Heart left ventricle (tissue), 13 donors: Measurements from ENCODE around the gene TMEM169.

Experiments used
- CTCF ChIP-seq, 12 donors: fragments of 200-600 bp; sonication (generic) in 4 of 12; IDR thresholded peaks; one replicate each; pipeline versions ENCODE4 v1.5.0 to v1.8.0; 2018 to 2022; ENCODE audit warnings: antibody characterized with exemption in 12 of 12, mild to moderate bottlenecking in 5 of 12
- POLR2A ChIP-seq, 2 donors: fragments of 450-650 bp; IDR thresholded peaks; one replicate each; pipeline ENCODE4 v1.6.1; 2017; ENCODE audit warnings: antibody characterized with exemption in 2 of 2, mild to moderate bottlenecking in 2 of 2, moderate library complexity in 2 of 2
- donor health status: ischemic (EF 13 %, LVEDD 7.1; RV severe dilation, severe dysfunction).
- donor health status: DM: no; HTN: yes; CAD: no.
- donor health status: DM: no; HTN: no; CAD: no.
- donor health status: ischemic (EF 25% LVEDD 6.9; RV normal size, moderate dysfunction).
- donor health status: ischemic (EF 25% LVEDD 5.7; RV mildly dilated, moderate dysfunction).
- donor health status: ischemic (EF 35%, LVEDD 5.7; RV mildly dilated, moderate dysfunction).
- donor health status: nonischemic (EF 11% LVEDD 7.7; RV severe dilation, severe dysfunction).
- donor health status: DM: yes; HTN: yes; CAD: no.
- donor health status: PGD.
- donor health status: ischemic (EF 29% LVEDD 5.4; RV normal size, mild dysfunction).
- donor health status: nonischemic (EF 23%, LVEDD 6.1; RV moderate dilation, normal function).

GRCh38 chr2:216149741-216150140, 68.0 kb downstream of the TMEM169 start:
- TF ChIP-seq CTCF (IDR thresholded peaks at IDR 0.05) (no peak), POLR2A (IDR thresholded peaks at IDR 0.05) (no peak)
